Keratinocyte (primary cell): ENCODE data around the gene TARS1.

Experiments
- EZH2 ChIP-seq: IDR thresholded peaks from one replicate; pipeline ENCODE4 v1.6.1; 2012; ENCODE audit warnings: inconsistent platforms, mild to moderate bottlenecking, low read length, moderate library complexity
- TF ChIP-seq, protein P1 (sequence below), 3 experiments: IDR thresholded peaks in 1 of 3; conservative IDR thresholded peaks in 1 of 3; optimal IDR thresholded peaks in 1 of 3; 2 replicates in 2 of 3; 3 replicates in 1 of 3; pipeline versions ENCODE3 to v1.5.1; 2011; ENCODE audit warnings: low read length in 3 of 3, mild to moderate bottlenecking in 3 of 3, moderate library complexity in 2 of 3, control low read depth in 1 of 3, inconsistent platforms in 1 of 3; ENCODE audit not compliant: insufficient read depth in 2 of 3; ENCODE audit errors: extremely low read depth in 1 of 3

DNA sequence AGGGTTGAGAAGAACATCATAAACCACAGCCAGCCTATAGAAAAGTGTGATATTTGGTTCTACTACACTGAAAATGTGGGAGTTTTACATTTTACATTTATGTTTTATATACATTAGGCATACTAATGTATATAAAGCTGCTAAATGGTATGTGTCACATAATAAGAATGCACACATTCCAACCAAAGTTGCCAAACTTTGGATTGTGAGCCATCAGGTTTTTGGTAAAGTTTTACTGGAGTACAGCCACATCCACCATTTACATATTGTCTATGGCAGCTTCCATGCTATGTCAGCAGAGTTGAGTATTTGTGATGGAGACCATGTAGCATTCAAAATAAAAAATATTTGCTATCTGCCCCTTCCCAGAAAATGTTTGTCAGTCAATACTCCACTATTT is 23.1 kb upstream of the TARS1 start:
- TF ChIP-seq, protein P1, sequence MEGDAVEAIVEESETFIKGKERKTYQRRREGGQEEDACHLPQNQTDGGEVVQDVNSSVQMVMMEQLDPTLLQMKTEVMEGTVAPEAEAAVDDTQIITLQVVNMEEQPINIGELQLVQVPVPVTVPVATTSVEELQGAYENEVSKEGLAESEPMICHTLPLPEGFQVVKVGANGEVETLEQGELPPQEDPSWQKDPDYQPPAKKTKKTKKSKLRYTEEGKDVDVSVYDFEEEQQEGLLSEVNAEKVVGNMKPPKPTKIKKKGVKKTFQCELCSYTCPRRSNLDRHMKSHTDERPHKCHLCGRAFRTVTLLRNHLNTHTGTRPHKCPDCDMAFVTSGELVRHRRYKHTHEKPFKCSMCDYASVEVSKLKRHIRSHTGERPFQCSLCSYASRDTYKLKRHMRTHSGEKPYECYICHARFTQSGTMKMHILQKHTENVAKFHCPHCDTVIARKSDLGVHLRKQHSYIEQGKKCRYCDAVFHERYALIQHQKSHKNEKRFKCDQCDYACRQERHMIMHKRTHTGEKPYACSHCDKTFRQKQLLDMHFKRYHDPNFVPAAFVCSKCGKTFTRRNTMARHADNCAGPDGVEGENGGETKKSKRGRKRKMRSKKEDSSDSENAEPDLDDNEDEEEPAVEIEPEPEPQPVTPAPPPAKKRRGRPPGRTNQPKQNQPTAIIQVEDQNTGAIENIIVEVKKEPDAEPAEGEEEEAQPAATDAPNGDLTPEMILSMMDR (optimal IDR thresholded peaks at IDR 0.05 in 1 of 3, IDR thresholded peaks at IDR 0.05 in 1 of 3, conservative IDR thresholded peaks at IDR 0.05 in 1 of 3; ENCODE audit: extremely low read depth in 1 of 3, insufficient read depth in 2 of 3, low read length in 3 of 3), result no peak
- no peak for TF ChIP-seq EZH2
